Measurements from ENCODE around the gene AS3MT. TPM values are rescaled to one million over a fixed set of nuclear protein-coding genes. Genes with fewer than 3 reads are reported as not detected.
"Not testable (repeated sequence)": the region's sequence is repeated elsewhere in the genome, so short reads cannot be mapped to it uniquely, and the experiment has no call there.

The AS3MT gene
- total RNA-seq, 1 donor from 2014 or later, result 10.8 TPM

DNA sequence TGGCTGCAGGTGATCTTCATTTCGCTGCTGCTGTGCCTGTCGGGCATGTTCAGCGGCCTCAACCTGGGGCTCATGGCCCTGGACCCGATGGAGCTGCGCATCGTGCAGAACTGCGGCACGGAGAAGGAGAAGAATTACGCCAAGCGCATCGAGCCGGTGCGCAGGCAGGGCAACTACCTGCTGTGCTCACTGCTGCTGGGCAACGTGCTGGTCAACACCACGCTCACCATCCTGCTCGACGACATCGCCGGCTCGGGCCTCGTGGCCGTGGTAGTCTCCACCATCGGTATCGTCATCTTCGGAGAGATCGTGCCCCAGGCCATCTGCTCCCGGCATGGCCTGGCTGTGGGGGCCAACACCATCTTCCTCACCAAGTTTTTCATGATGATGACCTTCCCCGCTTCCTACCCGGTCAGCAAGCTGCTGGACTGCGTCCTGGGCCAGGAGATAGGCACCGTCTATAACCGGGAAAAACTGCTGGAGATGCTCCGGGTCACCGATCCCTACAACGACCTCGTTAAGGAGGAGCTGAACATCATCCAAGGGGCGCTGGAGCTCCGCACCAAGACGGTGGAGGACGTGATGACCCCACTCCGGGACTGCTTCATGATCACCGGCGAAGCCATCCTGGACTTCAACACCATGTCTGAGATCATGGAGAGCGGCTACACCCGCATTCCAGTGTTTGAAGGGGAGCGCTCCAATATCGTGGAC is 50.1 kb downstream of the AS3MT start:
- DNase-seq, result no peak

DNA sequence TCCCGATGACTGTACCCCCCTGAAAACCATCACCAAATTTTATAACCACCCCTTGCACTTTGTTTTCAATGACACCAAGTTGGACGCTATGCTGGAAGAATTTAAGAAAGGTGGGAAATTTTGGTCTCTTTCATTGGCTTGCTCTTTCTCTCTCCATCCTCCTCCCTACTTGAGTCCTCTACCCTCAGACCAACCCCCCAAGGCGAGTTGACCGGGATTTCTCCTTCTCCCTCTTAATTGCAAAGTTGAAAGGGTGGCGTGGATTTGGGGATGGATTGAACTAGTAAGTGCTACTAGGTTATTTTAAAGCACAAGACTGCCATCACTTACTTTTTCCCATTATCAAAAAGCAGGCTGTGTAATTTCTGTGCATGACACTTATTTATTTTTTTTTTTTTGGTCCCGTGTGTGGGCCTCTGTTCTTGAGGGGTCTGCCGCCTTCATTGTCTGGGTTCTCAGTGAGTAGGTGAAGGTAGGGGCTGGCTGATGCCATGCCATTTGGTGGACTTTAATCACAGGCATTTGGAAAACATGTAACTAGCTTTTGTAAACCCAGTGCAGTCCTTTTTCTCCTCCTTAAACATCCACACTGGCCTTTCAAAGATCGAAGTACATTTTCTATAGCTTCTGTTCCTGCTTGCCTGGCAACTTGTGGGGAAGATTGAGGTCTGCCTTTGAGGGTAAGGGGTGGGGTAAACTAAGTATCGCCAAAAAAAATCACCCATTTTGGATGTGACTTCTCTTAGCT is 50.9 kb downstream of the AS3MT start:
- DNase-seq, result no peak

GRCh38 chr10:102923601-102924000 is 54.3 kb downstream of the AS3MT start:
- DNase-seq, result no peak

- no peak for DNase-seq
These were observed 57.6 kb downstream of the AS3MT start for GRCh38 chr10:102926842-102927241.

DNA sequence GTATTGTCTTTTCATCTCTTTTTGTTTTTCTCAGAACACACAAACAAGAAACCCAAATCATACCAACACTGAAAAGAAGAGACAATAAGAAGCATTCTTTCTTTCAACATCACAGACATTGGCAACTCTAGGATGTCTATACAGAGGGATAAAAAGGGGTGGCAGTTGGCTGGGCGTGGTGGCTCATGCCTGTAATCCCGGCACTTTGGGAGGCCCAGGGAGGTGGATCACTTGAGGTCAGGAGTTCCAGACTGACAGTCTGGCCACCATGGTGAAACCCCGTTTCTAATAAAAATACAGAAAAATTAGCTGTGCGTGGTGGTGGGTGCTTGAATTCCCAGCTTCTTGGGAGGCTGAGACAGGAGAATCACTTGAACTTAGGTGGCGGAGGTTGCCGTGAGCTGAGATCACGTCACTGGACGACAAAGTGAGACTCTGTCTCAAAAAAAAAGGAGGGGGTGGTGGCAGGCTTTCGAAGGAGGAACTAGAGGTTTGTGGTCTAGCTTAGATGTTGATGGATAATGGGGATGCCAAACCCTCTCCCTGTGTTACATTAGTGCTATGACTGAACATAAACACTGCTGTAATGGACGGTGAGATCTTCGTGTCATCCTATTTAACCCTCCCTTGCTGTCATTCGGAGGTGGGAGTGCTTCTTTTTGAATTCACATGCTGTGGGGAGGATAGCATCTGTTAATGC is 58.2 kb downstream of the AS3MT start:
- no peak for DNase-seq

GRCh38 chr10:102928442-102928841 is 59.2 kb downstream of the AS3MT start:
- not testable (repeated sequence) for DNase-seq

DNA sequence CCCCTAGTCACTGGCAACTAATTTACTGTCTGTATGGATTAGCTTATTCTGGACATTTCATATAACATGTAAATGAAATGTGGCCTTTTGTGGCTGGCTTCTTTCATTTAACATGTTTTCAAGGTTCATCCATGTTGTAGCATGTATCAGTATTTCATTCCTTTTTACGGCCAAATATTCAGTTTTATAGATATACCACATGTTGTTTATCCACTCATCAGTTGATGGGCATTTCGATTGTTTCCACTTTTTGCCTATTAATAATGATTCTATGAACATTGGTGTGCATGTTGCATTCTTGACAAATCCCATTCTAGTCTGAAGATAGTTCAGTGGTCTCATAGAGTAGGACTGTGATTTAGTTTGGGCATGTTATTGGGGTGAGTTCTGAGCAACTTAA is 61.5 kb downstream of the AS3MT start:
- DNase-seq, result no peak

DNA sequence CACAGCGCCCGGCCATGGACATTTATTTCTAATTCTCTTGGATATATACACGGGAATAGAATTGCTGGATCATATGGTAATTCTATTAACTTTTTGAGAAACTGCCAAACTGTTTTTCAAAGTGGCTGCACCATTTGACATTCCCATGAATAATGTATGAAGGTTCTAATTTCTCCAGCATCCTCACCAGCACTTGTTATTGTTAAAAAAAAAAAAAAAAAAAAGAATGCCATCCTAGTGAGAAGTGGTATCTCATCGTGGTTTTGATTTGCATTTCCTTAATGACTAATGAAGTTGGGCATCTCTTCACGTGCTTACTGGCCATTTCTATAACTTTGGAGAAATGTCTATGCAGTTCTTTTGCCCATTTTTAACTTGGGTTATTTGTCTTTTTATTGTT is 62.4 kb downstream of the AS3MT start:
- no peak for DNase-seq

- DNase-seq, result no peak
These were observed 66.2 kb downstream of the AS3MT start for GRCh38 chr10:102935505-102935904.

DNA sequence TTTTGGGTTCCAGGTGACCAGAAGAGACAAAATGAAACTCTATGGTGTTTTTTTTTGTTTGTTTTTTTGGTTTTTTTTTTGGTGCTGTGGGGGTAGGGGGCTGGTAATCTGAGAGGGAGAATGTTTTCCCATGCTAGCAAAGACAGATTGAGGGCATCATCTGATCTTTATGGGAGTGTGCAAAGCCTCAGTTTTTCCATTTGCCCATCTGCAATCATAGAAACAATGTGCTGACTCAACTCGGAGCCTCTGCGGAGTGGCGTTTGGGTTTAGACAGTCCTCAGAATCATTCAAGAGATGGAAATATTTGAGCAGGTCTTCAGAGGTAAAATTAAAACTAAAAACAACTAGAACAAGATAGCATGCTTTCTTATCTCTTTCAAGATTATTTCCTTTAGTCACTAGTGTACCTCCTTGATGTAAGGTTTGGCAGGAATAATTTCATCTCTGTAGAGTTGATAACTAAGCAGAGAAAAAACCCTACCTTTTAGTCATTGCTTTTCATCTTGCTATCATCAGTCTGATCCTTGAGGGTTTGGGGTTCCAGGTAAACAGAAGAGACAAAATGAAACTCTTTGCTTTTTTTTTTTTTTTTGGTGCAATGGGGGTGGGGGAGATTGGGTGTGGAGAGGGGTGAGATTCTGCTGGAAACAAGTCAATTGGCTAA is 66.8 kb downstream of the AS3MT start:
- no peak for DNase-seq

DNA sequence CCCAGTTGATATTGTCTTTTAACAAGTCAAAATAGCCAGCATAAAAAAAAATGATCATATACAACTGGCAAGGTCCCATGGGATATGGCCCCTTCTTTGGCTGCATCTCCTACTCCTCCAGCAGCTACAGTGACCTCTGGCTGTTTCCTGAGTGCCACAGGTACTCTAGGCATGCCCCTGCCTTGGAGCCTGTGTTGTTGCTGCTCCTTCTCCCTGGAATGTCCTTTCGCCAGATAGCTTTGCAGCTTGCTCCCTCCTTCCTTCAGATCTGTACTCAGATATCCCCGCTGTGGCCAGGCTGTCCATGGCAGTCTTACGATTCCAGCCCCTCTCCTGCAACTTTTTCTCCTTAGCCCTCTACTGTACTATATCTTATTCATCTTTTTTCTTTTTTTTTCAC is 72.1 kb downstream of the AS3MT start:
- no peak for DNase-seq

DNA sequence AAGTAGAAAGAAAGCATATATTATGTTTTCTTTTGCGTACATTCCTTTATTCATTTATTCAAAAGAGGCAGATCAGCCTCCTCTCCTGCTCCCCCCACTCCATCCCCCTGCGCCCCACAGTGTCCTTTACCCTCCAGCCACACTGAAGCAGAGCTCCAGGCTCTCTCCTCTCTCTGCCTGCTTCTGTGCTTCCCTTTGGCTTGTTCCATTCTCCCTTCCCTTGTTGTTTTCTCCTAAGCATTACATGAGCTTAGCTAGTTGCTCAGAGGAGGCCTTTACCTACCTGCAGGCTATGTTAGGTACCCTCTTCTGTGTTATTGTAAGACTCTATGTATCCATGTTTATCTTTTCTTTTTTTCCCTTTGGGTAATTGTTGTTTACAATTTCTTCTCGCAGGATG is 76.2 kb downstream of the AS3MT start:
- DNase-seq, result no peak

DNA sequence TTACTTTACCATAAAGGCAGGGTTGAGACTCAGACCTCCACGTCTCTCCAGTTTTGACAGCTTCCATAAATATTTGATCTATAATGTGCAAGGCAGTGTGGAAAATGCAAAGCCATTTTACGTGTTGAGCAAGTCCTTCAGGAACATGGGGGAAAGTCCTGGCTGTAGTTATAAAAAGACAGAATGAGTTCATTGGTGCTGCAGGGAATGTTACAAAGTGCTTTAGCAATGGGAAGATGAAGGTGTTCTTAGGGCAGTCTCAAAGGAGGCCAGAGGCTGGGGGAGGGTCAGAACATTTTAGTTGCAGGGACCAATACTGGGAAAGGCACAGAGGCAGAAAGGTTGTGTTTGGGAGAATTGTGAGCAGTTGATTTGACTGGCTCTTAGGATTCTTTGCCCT is 76.7 kb downstream of the AS3MT start:
- no peak for DNase-seq

DNA sequence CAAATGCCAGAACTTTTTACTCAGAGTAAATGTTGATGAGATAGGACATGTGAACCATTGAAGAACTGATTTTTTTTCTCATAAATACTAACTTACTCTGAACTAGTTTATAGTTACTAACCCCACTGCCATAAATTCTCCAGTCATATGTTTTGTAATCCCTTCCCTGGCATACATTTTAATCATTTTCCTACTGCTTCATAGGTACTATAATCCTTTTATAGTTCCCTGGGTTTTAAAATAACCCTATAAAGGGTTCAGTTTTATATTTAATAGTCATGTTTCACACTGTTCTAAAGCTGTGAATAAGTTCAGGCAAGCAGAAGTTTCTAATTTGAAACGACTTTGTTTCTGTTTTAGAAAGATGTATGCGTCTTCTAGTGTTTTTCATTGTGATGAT is 77.7 kb downstream of the AS3MT start:
- no peak for DNase-seq

GRCh38 chr10:102948176-102948575 is 78.9 kb downstream of the AS3MT start:
- DNase-seq, result no peak

DNA sequence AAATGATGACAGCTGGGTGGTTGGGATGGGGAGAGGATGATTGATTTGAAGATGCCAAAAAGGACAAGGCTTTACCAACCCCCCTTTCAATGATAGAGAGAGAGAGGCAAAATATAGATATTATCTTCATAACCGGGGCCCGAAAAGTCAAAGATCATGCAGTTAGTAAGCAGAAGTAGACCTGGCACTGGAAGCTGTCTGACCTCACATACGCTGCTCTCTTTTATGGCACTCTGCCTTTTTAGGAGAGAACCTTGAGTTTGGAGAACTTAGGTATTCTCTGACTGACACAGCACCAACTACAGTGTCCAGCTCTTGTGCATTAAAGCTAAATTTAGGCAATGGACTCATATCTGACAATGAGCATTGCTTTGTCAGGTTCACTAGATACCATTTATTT is 79.5 kb downstream of the AS3MT start:
- DNase-seq, result no peak

DNA sequence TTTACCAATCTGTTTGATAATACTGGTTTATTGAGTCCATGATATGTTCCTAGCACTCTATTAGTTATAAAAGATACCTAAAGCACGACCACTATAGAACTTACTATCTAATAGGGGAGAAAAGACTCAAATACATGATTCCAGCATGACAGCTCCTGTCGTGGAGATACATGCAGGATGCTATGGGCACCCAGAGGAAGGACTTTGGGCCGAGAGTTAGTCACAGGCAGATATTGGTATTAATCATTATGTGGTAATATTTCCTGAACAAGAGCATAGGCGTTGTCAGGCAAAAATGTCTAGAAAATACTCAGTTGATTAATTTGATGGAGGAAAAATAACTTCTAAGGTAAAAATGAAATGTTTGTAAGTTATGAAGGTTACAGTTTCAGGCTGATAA is 80.6 kb downstream of the AS3MT start:
- no peak for DNase-seq

- DNase-seq, result no peak
These were observed 82.0 kb downstream of the AS3MT start for GRCh38 chr10:102951316-102951715.
